BLaER1 (cell line): Measurements from ENCODE around the gene GRK5.
"Not testable (repeated sequence)": the region's sequence is repeated elsewhere in the genome, so short reads cannot be mapped to it uniquely, and the experiment has no call there.

Experiments
- H3K27ac ChIP-seq: shearing (Covaris generic); formaldehyde crosslinking; 2 replicates; pipeline ENCODE4 v1.8.1; 2022
- H3K27me3 ChIP-seq: shearing (Covaris generic); formaldehyde crosslinking; 2 replicates; pipeline ENCODE4 v1.8.1; 2022
- H3K36me3 ChIP-seq: shearing (Covaris generic); formaldehyde crosslinking; 2 replicates; pipeline ENCODE4 v1.8.1; 2022
- H3K4me1 ChIP-seq: shearing (Covaris generic); formaldehyde crosslinking; 2 replicates; pipeline ENCODE4 v1.8.1; 2022
- H3K4me2 ChIP-seq: shearing (Covaris generic); formaldehyde crosslinking; 2 replicates; pipeline ENCODE4 v1.8.1; 2022
- H3K4me3 ChIP-seq: shearing (Covaris generic); formaldehyde crosslinking; 2 replicates; pipeline ENCODE4 v1.8.1; 2022
- H3K9ac ChIP-seq: shearing (Covaris generic); formaldehyde crosslinking; 2 replicates; pipeline ENCODE4 v1.8.1; 2022
- H3K9me3 ChIP-seq: shearing (Covaris generic); formaldehyde crosslinking; 2 replicates; pipeline ENCODE4 v1.8.1; 2022
- H4K20me1 ChIP-seq: shearing (Covaris generic); formaldehyde crosslinking; 2 replicates; pipeline ENCODE4 v1.8.1; 2022
- Cebpa-rat ChIP-seq: shearing (Covaris generic); IDR thresholded peaks from 2 replicates; pipeline ENCODE4 v1.8.1; 2022

GRK5 gene

GRCh38 chr10:119425102-119425880 lies 217.9 kb downstream of the GRK5 start:
- no peak overlapping the region for H3K4me3 ChIP-seq
- H3K9ac ChIP-seq = no peak overlapping the region
- H3K4me1 ChIP-seq = peaks cover 68% of the 10 kb centered on the region
- TF ChIP-seq Cebpa-rat = no peak
- 0 out of 2 replicates have a peak overlapping the region, but pooled peaks have one; percentile 25 for H3K27ac ChIP-seq
- H3K9me3 ChIP-seq = no peaks in the 10 kb centered on the region
- H3K4me2 ChIP-seq = peak overlapping the region; percentile 85
- H3K36me3 ChIP-seq = no peaks in the 10 kb centered on the region
- no peaks in the 10 kb centered on the region for H4K20me1 ChIP-seq
- H3K27me3 ChIP-seq = peaks cover 8% of the 10 kb centered on the region; the same call in 1 of the 2 replicates

GRCh38 chr10:119425881-119426170 lies 218.5 kb downstream of the GRK5 start:
- peaks cover 73% of the 10 kb centered on the region for H3K4me1 ChIP-seq
- no peaks in the 10 kb centered on the region for H4K20me1 ChIP-seq
- H3K9me3 ChIP-seq = no peaks in the 10 kb centered on the region
- H3K4me2 ChIP-seq = peak overlapping the region; percentile 85
- no peak for TF ChIP-seq Cebpa-rat
- 0 out of 2 replicates have a peak overlapping the region, but pooled peaks have one; percentile 25 for H3K27ac ChIP-seq
- no peak overlapping the region for H3K4me3 ChIP-seq
- H3K27me3 ChIP-seq = peaks cover 8% of the 10 kb centered on the region; the same call in 1 of the 2 replicates
- H3K36me3 ChIP-seq = no peaks in the 10 kb centered on the region
- no peak overlapping the region for H3K9ac ChIP-seq

- no peaks in the 10 kb centered on the region for H3K9me3 ChIP-seq
- no peak for TF ChIP-seq Cebpa-rat
- peaks cover 68% of the 10 kb centered on the region for H3K4me1 ChIP-seq
- H3K36me3 ChIP-seq = no peaks in the 10 kb centered on the region
- no peak overlapping the region for H3K9ac ChIP-seq
- H3K27me3 ChIP-seq = 0 out of 2 replicates have a peak, but pooled peaks cover under 1% of the 10 kb centered on the region
- H3K4me2 ChIP-seq = no peak overlapping the region
- H3K4me3 ChIP-seq = no peak overlapping the region
- H4K20me1 ChIP-seq = no peaks in the 10 kb centered on the region
- no peak overlapping the region for H3K27ac ChIP-seq
Observed at GRCh38 chr10:119426699-119427098, 219.3 kb downstream of the GRK5 start.

GRCh38 chr10:119427263-119427864 lies 220.0 kb downstream of the GRK5 start:
- no peaks in the 10 kb centered on the region for H3K9me3 ChIP-seq
- peak overlapping the region; percentile 80; the same call in 1 of the 2 replicates for H3K4me2 ChIP-seq
- no peaks in the 10 kb centered on the region for H4K20me1 ChIP-seq
- no peak overlapping the region for H3K9ac ChIP-seq
- no peaks in the 10 kb centered on the region for H3K36me3 ChIP-seq
- peaks cover 61% of the 10 kb centered on the region for H3K4me1 ChIP-seq
- no peak overlapping the region for H3K4me3 ChIP-seq
- no peaks in the 10 kb centered on the region for H3K27me3 ChIP-seq
- no peak for TF ChIP-seq Cebpa-rat
- H3K27ac ChIP-seq = no peak overlapping the region

GRCh38 chr10:119428789-119429188 lies 221.4 kb downstream of the GRK5 start:
- peaks cover 10% of the 10 kb centered on the region for H3K9me3 ChIP-seq
- H3K27me3 ChIP-seq = no peaks in the 10 kb centered on the region
- peak overlapping the region; percentile 33; the same call in 1 of the 2 replicates for H3K27ac ChIP-seq
- H4K20me1 ChIP-seq = no peaks in the 10 kb centered on the region
- 0 out of 2 replicates have a peak, but pooled peaks cover 7% of the 10 kb centered on the region for H3K36me3 ChIP-seq
- H3K9ac ChIP-seq = no peak overlapping the region
- H3K4me2 ChIP-seq = peak overlapping the region; percentile 80
- H3K4me3 ChIP-seq = peak overlapping the region; percentile 25; the same call in 1 of the 2 replicates
- no peak for TF ChIP-seq Cebpa-rat
- H3K4me1 ChIP-seq = peaks cover 58% of the 10 kb centered on the region

- peaks cover 54% of the 10 kb centered on the region for H3K4me1 ChIP-seq
- H3K36me3 ChIP-seq = 0 out of 2 replicates have a peak, but pooled peaks cover 7% of the 10 kb centered on the region
- H4K20me1 ChIP-seq = no peaks in the 10 kb centered on the region
- H3K4me2 ChIP-seq = peak overlapping the region; percentile 80
- no peak overlapping the region for H3K4me3 ChIP-seq
- no peak overlapping the region for H3K9ac ChIP-seq
- no peaks in the 10 kb centered on the region for H3K27me3 ChIP-seq
- H3K27ac ChIP-seq = no peak overlapping the region
- TF ChIP-seq Cebpa-rat = no peak
- peaks cover 20% of the 10 kb centered on the region for H3K9me3 ChIP-seq
Observed at GRCh38 chr10:119429771-119430170, 222.4 kb downstream of the GRK5 start.

GRCh38 chr10:119431034-119431772 lies 223.8 kb downstream of the GRK5 start:
- TF ChIP-seq Cebpa-rat = no peak
- Histone ChIP-seq H3K27ac (no peak overlapping the region), H4K20me1 (no peaks in the 10 kb centered on the region)

GRCh38 chr10:119431773-119432135 lies 224.4 kb downstream of the GRK5 start:
- Histone ChIP-seq H4K20me1 (no peaks in the 10 kb centered on the region), H3K9me3 (peaks cover 40% of the 10 kb centered on the region), H3K9ac (no peak overlapping the region), H3K4me1 (peaks cover 36% of the 10 kb centered on the region), H3K27me3 (no peaks in the 10 kb centered on the region), H3K4me2 (no peak overlapping the region), H3K4me3 (no peak overlapping the region), H3K27ac (no peak overlapping the region), H3K36me3 (0 out of 2 replicates have a peak, but pooled peaks cover 7% of the 10 kb centered on the region)
- TF ChIP-seq Cebpa-rat = no peak

More at GRCh38 chr10:119431034-119431772, 223.8 kb downstream of the GRK5 start:
- Histone ChIP-seq H3K36me3 (0 out of 2 replicates have a peak, but pooled peaks cover 7% of the 10 kb centered on the region), H3K4me1 (peaks cover 40% of the 10 kb centered on the region), H3K27me3 (no peaks in the 10 kb centered on the region), H3K9me3 (peaks cover 34% of the 10 kb centered on the region), H3K4me2 (peak overlapping the region; percentile 80; the same call in 1 of the 2 replicates), H3K4me3 (no peak overlapping the region), H3K9ac (no peak overlapping the region)

GRCh38 chr10:119434942-119435341 lies 227.6 kb downstream of the GRK5 start:
- H3K9ac ChIP-seq, H3K27me3 ChIP-seq, H3K27ac ChIP-seq, H3K4me2 ChIP-seq, H3K36me3 ChIP-seq, H4K20me1 ChIP-seq, H3K4me3 ChIP-seq: not testable (repeated sequence)
- peaks cover 12% of the 10 kb centered on the region for H3K4me1 ChIP-seq
- H3K9me3 ChIP-seq = peaks cover 43% of the 10 kb centered on the region
